Measurements from ENCODE around the gene FOXA2.

DNA sequence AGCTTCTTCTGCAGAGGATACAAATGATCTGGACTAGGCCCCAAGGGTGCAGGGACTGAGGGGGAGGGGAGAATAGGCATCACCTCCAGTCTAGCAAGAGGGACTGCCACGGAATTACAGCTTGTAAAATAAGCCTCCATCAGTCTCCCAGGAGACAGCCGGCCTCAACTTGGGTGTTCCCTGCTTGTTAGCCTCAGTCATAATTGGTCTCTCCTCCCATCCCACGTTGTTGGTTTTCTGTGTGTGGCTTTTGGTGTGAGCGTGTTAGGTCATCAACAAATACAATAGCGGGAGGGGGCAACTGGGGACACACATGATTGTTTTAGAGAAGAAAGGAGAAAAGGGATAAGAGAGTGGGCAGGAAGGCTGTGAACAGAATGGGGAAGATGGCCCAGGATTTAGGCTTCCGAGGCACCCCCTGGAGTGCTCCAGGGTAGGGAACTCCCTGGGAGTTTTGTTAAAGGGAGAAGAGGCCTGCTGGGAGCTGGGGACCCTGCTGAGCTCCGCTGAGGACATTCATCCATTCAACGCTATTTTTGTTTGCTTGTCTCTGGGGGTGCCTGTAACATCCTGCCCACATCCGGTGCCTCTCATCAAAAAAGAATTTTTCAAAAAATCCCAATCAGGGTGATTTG, 9.2 kb downstream of the FOXA2 start:
- TF ChIP-seq ZNF274 (IDR thresholded peaks at IDR 0.05; ENCODE audit: low read depth, low read length) (no peak), YY1 (IDR thresholded peaks at IDR 0.05; ENCODE audit: insufficient read depth, insufficient read length) (no peak)

Data from NT2/D1 (cell line).